GM12878 (cell line): ENCODE results near the gene DDAH1. TPM values are rescaled to one million over a fixed set of nuclear protein-coding genes. Genes with fewer than 3 reads are reported as not detected.
"Not testable (repeated sequence)": the region's sequence is repeated elsewhere in the genome, so short reads cannot be mapped to it uniquely, and the experiment has no call there.

Experiments
- ATAC-seq: fragments of 200-7000 bp; cut with Tn5 transposase; 3 replicates; pipeline ENCODE4 v1.9.1; 2020; ENCODE audit warnings: mild to moderate bottlenecking, moderate library complexity
- BruUV-seq: library from RNA; stranded (reverse); fragments of 400-500 nt; replicated peaks from 2 replicates; lab custom pipeline; 2021; lab: Mats Ljungman, UMichigan
- CTCF ChIA-PET: fragments of 300-600 bp; sonication (Branson Sonifier 250); formaldehyde crosslinking; extraction: SDS; loops from one replicate; lab custom pipeline; 2021; ENCODE audit warnings: inconsistent platforms; lab: Yijun Ruan, JAX
- POLR2A ChIA-PET: fragments of 350-600 bp; formaldehyde crosslinking; extraction: SDS; loops from one replicate; lab custom pipeline; 2021; ENCODE audit warnings: inconsistent platforms; lab: Charles Lee
- RAD21 ChIA-PET: fragments of 300-600 bp; sonication (Branson Sonifier 250); formaldehyde crosslinking; loops from one replicate; lab custom pipeline; 2023; ENCODE audit warnings: antibody characterized with exemption; ENCODE audit not compliant: unreplicated experiment; lab: Charles Lee
- SMC1A ChIA-PET: fragments of 300-600 bp; sonication (Branson Sonifier 250); formaldehyde crosslinking; loops from one replicate; lab custom pipeline; 2023; ENCODE audit not compliant: unreplicated experiment, uncharacterized antibody; lab: Charles Lee
- DNase-seq: peaks from one replicate; pipeline ENCODE4 v3.0.0-alpha.2; 2011; ENCODE audit warnings: low read depth, low spot score
- FAIRE-seq: peaks from 3 replicates; lab custom pipeline; 2011; peaks lifted over from hg19 to GRCh38; lab: Jason Lieb, UNC
- H2AFZ ChIP-seq: 2 replicates; pipeline ENCODE4 v1.6.0; 2011; ENCODE audit warnings: low read depth, low read length, control low read depth; ENCODE audit not compliant: control insufficient read depth
- H3K27ac ChIP-seq: 2 replicates; pipeline ENCODE4 v1.5.1; 2011; ENCODE audit warnings: control low read depth; ENCODE audit not compliant: control insufficient read depth, insufficient read depth
- H3K27me3 ChIP-seq, 2 experiments: replicated peaks in 1 of 2; 2 replicates each; pipeline versions ENCODE4 v1.6.0 to v1.6.1; 2011; ENCODE audit warnings: low read length in 1 of 2; ENCODE audit not compliant: control insufficient read depth in 2 of 2, insufficient read depth in 2 of 2
- H3K36me3 ChIP-seq, 2 experiments: 2 replicates each; pipeline ENCODE4 v1.5.1; 2011; ENCODE audit warnings: low read length in 1 of 2; ENCODE audit not compliant: control insufficient read depth in 2 of 2, insufficient read depth in 2 of 2
- H3K4me1 ChIP-seq: 2 replicates; pipeline ENCODE4 v1.6.1; 2011; ENCODE audit warnings: mild to moderate bottlenecking, low read length, moderate library complexity, mixed read lengths; ENCODE audit not compliant: control insufficient read depth, insufficient read depth
- H3K4me2 ChIP-seq: 2 replicates; pipeline ENCODE4 v1.6.0; 2011; ENCODE audit warnings: control low read depth; ENCODE audit not compliant: control insufficient read depth, insufficient read depth
- H3K4me3 ChIP-seq: fragments of 200-600 bp; sonication (generic); 2 replicates; pipeline ENCODE4 v1.5.1; 2016
- H3K79me2 ChIP-seq: 2 replicates; pipeline ENCODE4 v1.6.0; 2011; ENCODE audit warnings: low read length; ENCODE audit not compliant: control insufficient read depth, insufficient read depth
- H3K9ac ChIP-seq: 2 replicates; pipeline ENCODE4 v1.8.0; 2011; ENCODE audit warnings: low read length, control low read depth, mixed read lengths; ENCODE audit not compliant: control insufficient read depth, insufficient read depth
- H3K9me3 ChIP-seq: replicated peaks from 3 replicates; pipeline ENCODE4 v1.5.1; 2011; ENCODE audit warnings: mild to moderate bottlenecking, low read length; ENCODE audit not compliant: control insufficient read depth, insufficient read depth
- H4K20me1 ChIP-seq: 2 replicates; pipeline ENCODE4 v1.6.0; 2011; ENCODE audit not compliant: control insufficient read depth, insufficient read depth
- BCL11A ChIP-seq: IDR thresholded peaks from 2 replicates; pipeline ENCODE4 v1.6.1; 2011; ENCODE audit warnings: low read depth, low read length
- CBX3 ChIP-seq: fragments of 200-600 bp; sonication (generic); IDR thresholded peaks from 2 replicates; pipeline ENCODE4 v1.6.1; 2016; ENCODE audit warnings: low read depth, borderline replicate concordance
- CTCF ChIP-seq, 3 experiments: IDR thresholded peaks in 2 of 3; conservative IDR thresholded peaks in 1 of 3; 2 replicates each; pipeline ENCODE4 v1.5.1; 2011; ENCODE audit warnings: low read depth in 3 of 3, low read length in 3 of 3, mild to moderate bottlenecking in 3 of 3, control low read depth in 2 of 3, moderate library complexity in 2 of 3, inconsistent platforms in 1 of 3, mixed read lengths in 1 of 3; ENCODE audit not compliant: control insufficient read depth in 2 of 3, insufficient read depth in 1 of 3; ENCODE audit errors: extremely low read depth in 1 of 3
- JUND ChIP-seq: IDR thresholded peaks from 2 replicates; pipeline ENCODE4 v1.6.1; 2012; ENCODE audit warnings: low read depth, mild to moderate bottlenecking, low read length, improper control_type of control experiment, moderate library complexity
- NR2F1 ChIP-seq: fragments of 450-650 bp; conservative IDR thresholded peaks from 2 replicates; pipeline ENCODE4 v1.6.1; 2017; ENCODE audit warnings: mild to moderate bottlenecking
- POLR2A ChIP-seq: IDR thresholded peaks from 2 replicates; pipeline ENCODE4 v1.6.1; 2011; ENCODE audit warnings: low read depth, mild to moderate bottlenecking, low read length
- RAD51 ChIP-seq: fragments of 450-650 bp; IDR thresholded peaks from 2 replicates; pipeline ENCODE4 v1.6.1; 2016; ENCODE audit warnings: moderate library complexity, mild to moderate bottlenecking, inconsistent platforms
- RELA ChIP-seq: fragments of 450-650 bp; IDR thresholded peaks from 2 replicates; pipeline ENCODE4 v1.8.0; 2014; ENCODE audit warnings: borderline replicate concordance; ENCODE audit not compliant: partially characterized antibody
- RFX5 ChIP-seq: IDR thresholded peaks from 2 replicates; pipeline ENCODE4 v1.6.1; 2011; ENCODE audit warnings: low read depth, low read length, improper control_type of control experiment
- SMAD5 ChIP-seq: IDR thresholded peaks from 2 replicates; pipeline ENCODE4 v1.6.1; 2016; ENCODE audit warnings: antibody characterized with exemption, low read depth
- SMARCA5 ChIP-seq: fragments of 450-650 bp; IDR thresholded peaks from 2 replicates; pipeline ENCODE4 v1.6.1; 2017; ENCODE audit warnings: mild to moderate bottlenecking
- SMC3 ChIP-seq: IDR thresholded peaks from 2 replicates; pipeline ENCODE4 v1.6.1; 2011; ENCODE audit warnings: low read length, improper control_type of control experiment, borderline replicate concordance
- SUPT20H ChIP-seq: IDR thresholded peaks from 2 replicates; pipeline ENCODE4 v1.6.1; 2011; ENCODE audit warnings: low read depth, mild to moderate bottlenecking, low read length, moderate library complexity, borderline replicate concordance; ENCODE audit not compliant: control insufficient read depth
- WGBS: methylation state at CpG from one replicate; pipeline ENCODE4 v1.1.6; 2016; ENCODE audit warnings: low lambda C conversion rate; ENCODE audit not compliant: insufficient replicate concordance, insufficient coverage; ENCODE audit errors: missing lambda C conversion rate; 5-methylcytosine and 5-hydroxymethylcytosine counted together
- in situ Hi-C: fragments of 300-500 bp; cut with MboI; formaldehyde crosslinking; loops from 9 replicates; pipeline ENCODE4 v1.14.3; 2018; ENCODE audit warnings: mixed read lengths
- intact Hi-C: fragments of 100-400 bp; cut with micrococcal nuclease; formaldehyde crosslinking; loops from one replicate; pipeline ENCODE4 v1.14.2; 2022; ENCODE audit not compliant: unreplicated experiment
- polyA plus RNA-seq, 11 experiments: library from polyadenylated mRNA; depleted of rRNA in 4 of 11; unstranded in 6 of 11; stranded (reverse) in 5 of 11; fragments of >200 nt; fragmentation: Nextera tagmentation in 4 of 11; fragmentation: Illumina TruSeq in 1 of 11; extraction: Ambion mirVana in 4 of 11; extraction: Trizol in 1 of 11; gene quantifications; 1 replicate in 1 of 11; 2 replicates in 10 of 11; pipeline versions ENCODE4 v1.2.1 to v1.2.3, GENCODE V29; 2011 to 2016; ENCODE audit warnings: inconsistent platforms in 2 of 11, missing spikeins in 2 of 11, low read depth in 1 of 11
- total RNA-seq, 4 experiments: library from RNA; depleted of rRNA in 3 of 4; stranded (reverse); fragments of >200 nt in 3 of 4; fragmentation: Illumina TruSeq in 1 of 4; extraction: Trizol in 1 of 4; gene quantifications; 2 replicates each; pipeline versions ENCODE4 v1.2.1 to v1.2.3, GENCODE V29; 2013 to 2021
- TF ChIP-seq, protein P1 (sequence below): fragments of 450-650 bp; IDR thresholded peaks from 2 replicates; pipeline ENCODE4 v1.6.1; 2014; ENCODE audit warnings: mild to moderate bottlenecking

DDAH1 gene
- total and polyA plus RNA-seq, 10 of the 15 experiments (the other 5 are each of a cell fraction or from before 2014, with no cell fraction given) = 0.07 to 0.88 (median 0.27) TPM; not detected in 6

DNA sequence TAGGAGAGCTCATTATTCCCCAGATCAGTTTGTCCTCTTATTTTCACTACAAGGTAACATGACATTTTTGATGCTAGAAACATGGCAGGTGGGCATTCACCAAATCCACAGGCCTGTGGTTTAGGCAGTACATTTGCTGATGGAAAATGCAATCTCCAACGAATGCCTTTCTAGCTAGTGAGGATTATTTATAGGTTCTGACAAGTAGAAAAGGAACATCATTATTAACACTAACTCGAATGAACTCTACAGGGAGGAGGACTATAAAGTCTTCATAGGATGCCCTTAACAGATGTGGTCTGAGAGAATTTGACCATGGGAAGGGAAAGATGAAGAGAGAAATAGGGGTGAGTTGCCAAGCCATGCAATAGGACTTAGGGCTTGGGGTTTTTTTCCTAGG lies 117.1 kb downstream of the DDAH1 start:
- intact Hi-C loops = no loop called here
- in situ Hi-C loops = no loop called here
- Histone ChIP-seq H3K79me2 (no peaks in the 10 kb centered on the region), H3K9me3 (no peaks in the 10 kb centered on the region), H3K4me1 (no peaks in the 10 kb centered on the region), H3K4me3 (no peak overlapping the region), H3K9ac (no peak overlapping the region), H3K27me3 (no peaks in the 10 kb centered on the region; a peak in 1 of 4 replicates), H3K36me3 (no peaks in the 10 kb centered on the region), H4K20me1 (no peaks in the 10 kb centered on the region), H3K4me2 (no peak overlapping the region), H2AFZ (no peak overlapping the region), H3K27ac (no peak overlapping the region)
- ChIA-PET RAD21 (no interaction called here), POLR2A (no interaction called here), CTCF (no interaction called here), SMC1A (interaction anchor here (0.7 kb wide), 1 partner anchor 60 kb away, joined by 3 read pairs; no protein-coding TSS in a partner anchor)
- no peak for DNase-seq
- no peak for FAIRE-seq
- BruUV-seq = no TSS peak
- TF ChIP-seq POLR2A (no peak), SMC3 (no peak), RELA (no peak), BCL11A (no peak), RAD51 (no peak), CTCF (IDR thresholded peaks at IDR 0.05 in 2 of 3, conservative IDR thresholded peaks at IDR 0.05 in 1 of 3; ENCODE audit: control insufficient read depth in 2 of 3, extremely low read depth in 1 of 3, insufficient read depth in 1 of 3, low read depth in 3 of 3, low read length in 3 of 3) (no peak), RFX5 (no peak), SUPT20H (no peak), NR2F1 (no peak), SMAD5 (no peak), SMARCA5 (no peak), JUND (no peak), CBX3 (no peak)
- TF ChIP-seq, protein P1, sequence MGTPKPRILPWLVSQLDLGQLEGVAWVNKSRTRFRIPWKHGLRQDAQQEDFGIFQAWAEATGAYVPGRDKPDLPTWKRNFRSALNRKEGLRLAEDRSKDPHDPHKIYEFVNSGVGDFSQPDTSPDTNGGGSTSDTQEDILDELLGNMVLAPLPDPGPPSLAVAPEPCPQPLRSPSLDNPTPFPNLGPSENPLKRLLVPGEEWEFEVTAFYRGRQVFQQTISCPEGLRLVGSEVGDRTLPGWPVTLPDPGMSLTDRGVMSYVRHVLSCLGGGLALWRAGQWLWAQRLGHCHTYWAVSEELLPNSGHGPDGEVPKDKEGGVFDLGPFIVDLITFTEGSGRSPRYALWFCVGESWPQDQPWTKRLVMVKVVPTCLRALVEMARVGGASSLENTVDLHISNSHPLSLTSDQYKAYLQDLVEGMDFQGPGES = no peak
- 51% methylated on average over 2 of the region's 2 CpGs for WGBS
- ATAC-seq = no peak

DNA sequence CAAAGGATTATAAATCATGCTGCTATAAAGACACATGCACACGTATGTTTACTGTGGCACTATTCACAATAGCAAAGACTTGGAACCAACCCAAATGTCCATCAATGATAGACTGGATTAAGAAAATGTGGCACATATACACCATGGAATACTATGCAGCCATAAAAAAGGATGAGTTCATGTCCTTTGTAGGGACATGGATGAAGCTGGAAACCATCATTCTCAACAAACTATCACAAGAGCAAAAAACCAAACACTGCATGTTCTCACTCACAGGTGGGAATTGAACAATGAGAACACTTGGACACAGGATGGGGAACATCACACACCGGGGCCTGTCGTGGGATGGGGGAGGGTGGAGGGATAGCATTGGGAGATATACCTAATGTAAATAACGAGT lies 117.7 kb downstream of the DDAH1 start:
- H3K9ac ChIP-seq, H4K20me1 ChIP-seq, H3K9me3 ChIP-seq, ATAC-seq, in situ Hi-C loops, H3K27ac ChIP-seq, H3K4me2 ChIP-seq, BruUV-seq, RAD21 ChIA-PET, H3K36me3 ChIP-seq, intact Hi-C loops, FAIRE-seq, H3K79me2 ChIP-seq, H3K4me1 ChIP-seq, DNase-seq, H3K27me3 ChIP-seq, H3K4me3 ChIP-seq, H2AFZ ChIP-seq, POLR2A ChIA-PET: not testable (repeated sequence)
- ChIA-PET SMC1A (interaction anchor here (0.7 kb wide), 1 partner anchor 61 kb away, joined by 3 read pairs; no protein-coding TSS in a partner anchor), CTCF (interaction anchor here (0.7 kb wide), 1 partner anchor 86 kb away, joined by 3 read pairs; no protein-coding TSS in a partner anchor)
- 58% methylated on average over 4 of the region's 4 CpGs for WGBS
